ENCODE results near the gene NUAK1. TPM values are rescaled to one million over a fixed set of nuclear protein-coding genes. Genes with fewer than 3 reads are reported as not detected.

The NUAK1 gene
- total RNA-seq, 4 donors from 2014 or later = 7.1 to 19.8 (median 10.7) TPM

GRCh38 chr12:106150555-106150954 is 11.8 kb upstream of the NUAK1 start:
- 98% methylated on average over 5 of the region's 5 CpGs for WGBS
- Histone ChIP-seq H3K4me1 (peaks cover 7 to 19% (median 12%) of the 10 kb centered on the region in 4 donors), H3K4me3 (no peak overlapping the region), H3K9me3 (no peaks in the 10 kb centered on the region), H3K36me3 (no peaks in the 10 kb centered on the region), H3K27me3 (no peaks in the 10 kb centered on the region), H3K27ac (replicated peaks in 1 of 4) (no peak overlapping the region)
- intact Hi-C loops (cut with DNase I) = no loop called here
- DNase-seq (ENCODE audit: extremely low spot score) = peak; percentile 45
- TF ChIP-seq, protein P1, sequence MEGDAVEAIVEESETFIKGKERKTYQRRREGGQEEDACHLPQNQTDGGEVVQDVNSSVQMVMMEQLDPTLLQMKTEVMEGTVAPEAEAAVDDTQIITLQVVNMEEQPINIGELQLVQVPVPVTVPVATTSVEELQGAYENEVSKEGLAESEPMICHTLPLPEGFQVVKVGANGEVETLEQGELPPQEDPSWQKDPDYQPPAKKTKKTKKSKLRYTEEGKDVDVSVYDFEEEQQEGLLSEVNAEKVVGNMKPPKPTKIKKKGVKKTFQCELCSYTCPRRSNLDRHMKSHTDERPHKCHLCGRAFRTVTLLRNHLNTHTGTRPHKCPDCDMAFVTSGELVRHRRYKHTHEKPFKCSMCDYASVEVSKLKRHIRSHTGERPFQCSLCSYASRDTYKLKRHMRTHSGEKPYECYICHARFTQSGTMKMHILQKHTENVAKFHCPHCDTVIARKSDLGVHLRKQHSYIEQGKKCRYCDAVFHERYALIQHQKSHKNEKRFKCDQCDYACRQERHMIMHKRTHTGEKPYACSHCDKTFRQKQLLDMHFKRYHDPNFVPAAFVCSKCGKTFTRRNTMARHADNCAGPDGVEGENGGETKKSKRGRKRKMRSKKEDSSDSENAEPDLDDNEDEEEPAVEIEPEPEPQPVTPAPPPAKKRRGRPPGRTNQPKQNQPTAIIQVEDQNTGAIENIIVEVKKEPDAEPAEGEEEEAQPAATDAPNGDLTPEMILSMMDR (IDR thresholded peaks at IDR 0.05) = no peak
- TF ChIP-seq EP300 (IDR thresholded peaks at IDR 0.05) (no peak), POLR2AphosphoS5 (IDR thresholded peaks at IDR 0.05) (no peak), POLR2A (IDR thresholded peaks at IDR 0.05; ENCODE audit: low read depth) (no peak)

DNA sequence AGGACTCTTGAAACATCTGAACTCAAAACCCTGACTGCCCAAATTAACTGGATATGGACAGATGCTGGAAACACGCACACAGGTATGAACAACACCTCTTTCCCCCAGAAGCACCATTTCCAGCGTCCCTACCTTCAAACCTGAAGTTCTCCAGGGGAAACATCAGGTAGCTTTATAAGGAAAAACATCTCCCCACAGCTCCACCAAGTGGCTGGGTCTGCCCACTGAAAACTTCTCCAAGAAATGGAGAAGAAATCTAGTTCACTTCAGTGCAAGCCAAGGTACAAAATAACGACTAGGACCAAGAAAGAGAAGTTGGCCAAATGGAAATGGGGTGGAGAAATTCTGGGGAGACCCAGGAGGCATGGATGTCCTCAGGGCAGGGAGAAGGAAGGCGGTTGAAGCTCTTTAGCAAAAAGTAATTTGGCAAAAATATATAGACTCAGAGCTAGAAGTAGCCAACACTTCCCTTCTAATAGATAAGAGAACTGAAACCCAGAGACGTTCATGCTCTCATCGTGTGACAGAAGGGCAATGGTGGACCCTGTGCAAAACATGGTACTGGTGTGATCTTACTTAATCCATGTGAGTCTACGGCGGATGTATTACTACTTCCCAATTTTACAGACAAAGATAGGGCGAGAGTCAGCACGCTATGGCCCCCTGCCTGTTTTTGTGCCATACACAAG is 10.5 kb upstream of the NUAK1 start:
- TF ChIP-seq, protein P1 (IDR thresholded peaks at IDR 0.05) = peak; percentile 47 to 63 (median 50)
- no peak for TF ChIP-seq EP300 (IDR thresholded peaks at IDR 0.05)
- no peak overlapping the region for H3K27ac ChIP-seq (replicated peaks in 1 of 4)
- DNase-seq (ENCODE audit: extremely low spot score) = no peak
- intact Hi-C loops (cut with DNase I) = no loop called here
- H3K36me3 ChIP-seq = no peaks in the 10 kb centered on the region
- peaks cover 7 to 30% (median 15%) of the 10 kb centered on the region in 4 donors for H3K4me1 ChIP-seq
- no peak overlapping the region for H3K4me3 ChIP-seq
- no peaks in the 10 kb centered on the region for H3K9me3 ChIP-seq
- no peaks in the 10 kb centered on the region for H3K27me3 ChIP-seq
- 69% methylated on average over 10 of the region's 10 CpGs for WGBS

DNA sequence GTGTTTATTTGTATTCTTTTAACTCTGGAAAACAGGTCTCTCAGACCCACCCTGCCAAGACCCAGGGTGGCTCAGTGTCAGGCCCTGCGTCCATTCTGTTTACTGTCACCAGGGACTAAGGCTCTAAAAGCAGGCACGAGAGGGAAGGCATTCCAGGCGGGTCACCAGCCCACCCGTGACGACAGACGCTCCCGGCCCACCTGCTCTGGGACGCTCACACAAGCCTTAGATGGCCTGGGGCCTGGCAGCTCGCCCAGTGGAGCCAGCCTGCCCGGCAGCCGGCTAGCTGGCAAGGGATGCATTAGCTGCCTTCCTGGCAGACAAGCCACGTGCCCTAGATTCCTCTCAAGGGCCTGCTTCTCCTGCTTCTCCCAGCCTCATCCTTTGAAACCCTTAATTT is 9.2 kb upstream of the NUAK1 start:
- H3K27ac ChIP-seq (replicated peaks in 1 of 4) = no peak overlapping the region
- H3K9me3 ChIP-seq = no peaks in the 10 kb centered on the region
- H3K36me3 ChIP-seq = no peaks in the 10 kb centered on the region
- intact Hi-C loops (cut with DNase I) = no loop called here
- no peak for DNase-seq (ENCODE audit: extremely low spot score)
- no peak for TF ChIP-seq EP300 (IDR thresholded peaks at IDR 0.05)
- peak; percentile 25 to 52 for TF ChIP-seq POLR2AphosphoS5 (IDR thresholded peaks at IDR 0.05)
- TF ChIP-seq, protein P1 (IDR thresholded peaks at IDR 0.05) = no peak
- no peak for TF ChIP-seq POLR2A (IDR thresholded peaks at IDR 0.05; ENCODE audit: low read depth)
- 74% methylated on average over 8 of the region's 12 CpGs for WGBS
- H3K4me1 ChIP-seq = peaks cover 7 to 31% (median 15%) of the 10 kb centered on the region in 4 donors
- H3K4me3 ChIP-seq = no peak overlapping the region
- no peaks in the 10 kb centered on the region for H3K27me3 ChIP-seq

- H3K36me3 ChIP-seq = no peaks in the 10 kb centered on the region
- H3K4me1 ChIP-seq = peaks cover 7 to 36% (median 16%) of the 10 kb centered on the region in 4 donors
- no peak for DNase-seq (ENCODE audit: extremely low spot score)
- TF ChIP-seq EP300 (IDR thresholded peaks at IDR 0.05) (no peak), POLR2AphosphoS5 (IDR thresholded peaks at IDR 0.05) (no peak), POLR2A (IDR thresholded peaks at IDR 0.05; ENCODE audit: low read depth) (no peak)
- TF ChIP-seq, protein P1 (IDR thresholded peaks at IDR 0.05) = no peak
- H3K9me3 ChIP-seq = no peaks in the 10 kb centered on the region
- WGBS = 98% methylated on average over 4 of the region's 4 CpGs
- intact Hi-C loops (cut with DNase I) = no loop called here
- no peak overlapping the region for H3K4me3 ChIP-seq
- no peak overlapping the region for H3K27ac ChIP-seq (replicated peaks in 1 of 4)
- no peaks in the 10 kb centered on the region for H3K27me3 ChIP-seq
Observed at GRCh38 chr12:106146987-106147386, 8.2 kb upstream of the NUAK1 start.
